ENCODE results near the gene INPP5A.
"Not testable (repeated sequence)": the region's sequence is repeated elsewhere in the genome, so short reads cannot be mapped to it uniquely, and the experiment has no call there.

The INPP5A gene

DNA sequence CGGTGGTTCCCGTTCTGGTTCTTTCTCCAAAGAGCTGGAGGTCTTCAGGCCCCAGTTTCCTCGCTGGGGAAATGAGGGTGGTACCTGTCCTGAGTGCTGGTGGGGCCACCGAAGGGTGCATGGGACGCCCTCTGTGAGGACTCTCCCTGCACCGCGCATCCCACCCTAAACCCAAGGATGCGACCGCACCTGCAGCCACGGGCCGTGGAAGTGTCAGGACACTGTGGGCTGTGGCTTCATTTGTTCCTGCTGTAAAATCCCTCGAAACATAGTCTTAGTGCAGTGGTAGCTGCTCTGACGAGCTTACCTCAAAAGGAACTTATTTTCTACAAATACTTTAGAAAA lies 164.2 kb downstream of the INPP5A start:
- TF ChIP-seq, protein P1, sequence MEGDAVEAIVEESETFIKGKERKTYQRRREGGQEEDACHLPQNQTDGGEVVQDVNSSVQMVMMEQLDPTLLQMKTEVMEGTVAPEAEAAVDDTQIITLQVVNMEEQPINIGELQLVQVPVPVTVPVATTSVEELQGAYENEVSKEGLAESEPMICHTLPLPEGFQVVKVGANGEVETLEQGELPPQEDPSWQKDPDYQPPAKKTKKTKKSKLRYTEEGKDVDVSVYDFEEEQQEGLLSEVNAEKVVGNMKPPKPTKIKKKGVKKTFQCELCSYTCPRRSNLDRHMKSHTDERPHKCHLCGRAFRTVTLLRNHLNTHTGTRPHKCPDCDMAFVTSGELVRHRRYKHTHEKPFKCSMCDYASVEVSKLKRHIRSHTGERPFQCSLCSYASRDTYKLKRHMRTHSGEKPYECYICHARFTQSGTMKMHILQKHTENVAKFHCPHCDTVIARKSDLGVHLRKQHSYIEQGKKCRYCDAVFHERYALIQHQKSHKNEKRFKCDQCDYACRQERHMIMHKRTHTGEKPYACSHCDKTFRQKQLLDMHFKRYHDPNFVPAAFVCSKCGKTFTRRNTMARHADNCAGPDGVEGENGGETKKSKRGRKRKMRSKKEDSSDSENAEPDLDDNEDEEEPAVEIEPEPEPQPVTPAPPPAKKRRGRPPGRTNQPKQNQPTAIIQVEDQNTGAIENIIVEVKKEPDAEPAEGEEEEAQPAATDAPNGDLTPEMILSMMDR (IDR thresholded peaks at IDR 0.05; ENCODE audit: low read depth, low read length): no peak
- DNase-seq (ENCODE audit: extremely low read depth, low read depth): no peak

DNA sequence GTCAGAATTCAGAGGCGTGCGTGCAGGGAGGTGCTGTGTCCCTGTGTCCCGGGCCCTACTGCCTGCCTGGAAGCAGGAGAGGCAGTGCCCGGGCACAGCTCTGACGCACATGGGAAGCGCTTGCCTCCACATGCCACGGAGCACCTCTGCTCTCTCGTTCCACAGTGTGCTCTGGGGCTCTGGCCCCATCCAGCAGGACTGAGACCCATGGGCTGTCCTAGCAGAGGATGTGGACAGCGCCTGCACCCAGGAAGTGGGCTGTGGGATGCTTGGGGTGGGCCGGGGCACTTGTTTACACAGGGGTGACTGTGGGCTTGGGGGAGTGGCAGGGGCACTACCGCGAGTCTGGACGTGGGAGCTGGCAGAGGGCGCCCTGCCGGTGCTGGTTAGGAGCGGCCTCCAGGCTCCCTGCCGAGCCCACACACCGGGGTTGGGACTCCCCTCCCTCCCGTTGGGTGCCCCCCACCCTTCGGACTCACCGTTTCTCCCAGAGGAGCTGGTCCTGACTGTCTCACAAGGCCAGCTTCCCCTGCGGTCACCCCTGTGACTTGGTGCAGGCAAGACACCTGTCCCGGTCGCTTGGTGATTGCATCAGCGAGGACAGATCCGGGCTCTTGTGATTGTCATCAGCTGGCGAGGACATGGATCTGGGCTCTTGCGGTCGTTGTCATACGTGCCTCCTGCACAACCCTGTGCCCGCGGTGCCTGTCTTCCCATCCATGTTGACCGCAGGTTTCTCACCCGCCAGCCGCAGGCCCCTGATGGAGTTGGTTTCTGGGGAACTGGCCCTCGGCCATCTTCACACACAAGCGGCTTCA lies 165.2 kb downstream of the INPP5A start:
- TF ChIP-seq, protein P1 (IDR thresholded peaks at IDR 0.05; ENCODE audit: low read depth, low read length): no peak
- no peak for DNase-seq (ENCODE audit: extremely low read depth, low read depth)

DNA sequence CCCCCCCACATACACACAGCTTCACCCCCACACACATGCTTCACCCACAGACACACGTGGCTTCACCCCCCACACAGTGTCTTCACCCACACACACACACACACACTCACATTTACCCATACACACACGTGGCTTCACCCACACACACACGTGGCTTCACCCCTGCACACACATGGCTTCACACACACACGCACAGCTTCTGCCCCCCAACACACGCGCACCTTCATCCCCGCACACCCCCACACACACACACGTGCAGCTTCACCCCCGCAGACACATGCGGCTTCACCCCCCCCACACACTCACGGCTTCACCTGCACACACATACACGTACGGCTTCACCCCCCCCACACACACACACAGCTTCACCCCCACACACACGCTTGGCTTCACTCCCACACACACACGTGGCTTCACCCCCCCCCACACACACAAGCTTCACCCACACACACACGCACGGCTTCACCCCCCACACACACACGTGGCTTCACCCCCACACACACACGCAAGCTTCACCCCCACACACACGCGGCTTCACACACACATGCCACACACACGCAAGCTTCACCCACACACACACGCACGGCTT lies 165.9 kb downstream of the INPP5A start:
- TF ChIP-seq, protein P1 (IDR thresholded peaks at IDR 0.05; ENCODE audit: low read depth, low read length): no peak
- no peak for DNase-seq (ENCODE audit: extremely low read depth, low read depth)

DNA sequence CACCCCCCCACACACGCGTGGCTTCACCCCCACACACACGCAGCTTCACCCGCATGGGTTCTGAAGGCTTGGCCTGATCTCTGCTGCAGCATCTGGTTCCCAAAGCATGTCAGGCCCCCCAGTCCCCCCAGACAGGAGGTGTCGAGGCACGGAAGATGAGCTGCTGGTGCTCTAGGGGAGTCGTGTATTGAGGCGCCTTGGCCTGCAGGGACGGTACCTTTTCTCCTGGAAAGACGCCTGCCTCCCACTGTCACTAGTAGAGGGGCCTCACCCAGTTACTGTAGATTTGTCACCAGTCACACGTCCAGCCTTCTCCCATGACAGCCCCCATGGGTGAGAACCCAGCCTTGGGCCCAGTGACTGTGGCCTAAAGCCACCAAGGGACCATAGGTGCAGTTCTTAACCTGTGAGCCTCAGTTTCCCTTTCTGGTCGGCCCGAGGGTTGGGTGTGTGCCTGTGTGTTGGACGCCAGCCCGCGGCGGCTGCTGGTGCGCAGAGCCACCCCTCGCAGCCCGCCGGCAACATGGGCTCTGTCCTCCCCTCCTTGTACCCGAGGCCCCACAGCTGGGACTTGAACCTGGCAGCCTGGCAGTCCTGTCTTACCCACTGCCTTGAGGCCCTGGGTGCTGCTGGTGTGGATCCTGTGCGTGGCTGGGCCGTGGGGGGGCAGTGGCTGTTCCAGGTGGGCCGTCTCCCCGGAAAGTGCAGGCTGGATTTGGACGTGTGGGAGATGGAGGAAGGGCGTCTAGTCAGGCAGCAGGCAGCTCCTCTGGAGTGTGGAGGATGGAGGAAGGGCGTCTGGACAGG lies 166.6 kb downstream of the INPP5A start:
- TF ChIP-seq, protein P1 (IDR thresholded peaks at IDR 0.05; ENCODE audit: low read depth, low read length): no peak
- DNase-seq (ENCODE audit: extremely low read depth, low read depth): no peak

DNA sequence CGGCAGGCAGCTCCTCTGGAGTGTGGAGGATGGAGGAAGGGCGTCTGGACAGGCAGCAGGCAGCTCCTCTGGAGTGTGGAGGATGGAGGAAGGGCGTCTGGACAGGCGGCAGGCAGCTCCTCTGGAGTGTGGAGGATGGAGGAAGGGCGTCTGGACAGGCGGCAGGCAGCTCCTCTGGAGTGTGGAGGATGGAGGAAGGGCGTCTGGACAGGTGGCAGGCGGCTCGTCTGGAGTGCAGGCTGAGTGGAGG lies 167.2 kb downstream of the INPP5A start:
- not testable (repeated sequence) for DNase-seq (ENCODE audit: extremely low read depth, low read depth)

DNA sequence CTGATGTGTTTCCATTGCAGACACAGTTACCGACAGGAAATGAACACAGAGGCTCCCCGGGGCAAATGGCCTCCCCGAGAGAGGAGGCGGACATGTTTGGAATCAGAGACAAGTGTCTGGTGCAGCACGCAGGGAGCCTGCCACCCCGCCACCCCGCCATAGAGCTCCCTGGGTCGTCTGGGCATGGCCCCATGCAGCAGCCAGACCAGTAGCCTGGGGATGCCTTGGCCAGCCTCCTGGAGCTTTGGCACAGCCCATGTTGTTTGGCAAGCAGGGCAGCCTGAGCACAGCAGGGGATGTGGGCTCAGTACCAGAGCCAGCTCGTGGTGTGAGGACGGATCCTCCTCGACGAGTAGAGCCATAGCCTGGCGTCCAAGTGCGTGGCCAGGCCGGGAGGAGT lies 167.6 kb downstream of the INPP5A start:
- no peak for DNase-seq (ENCODE audit: extremely low read depth, low read depth)
- TF ChIP-seq, protein P1 (IDR thresholded peaks at IDR 0.05; ENCODE audit: low read depth, low read length): no peak

DNA sequence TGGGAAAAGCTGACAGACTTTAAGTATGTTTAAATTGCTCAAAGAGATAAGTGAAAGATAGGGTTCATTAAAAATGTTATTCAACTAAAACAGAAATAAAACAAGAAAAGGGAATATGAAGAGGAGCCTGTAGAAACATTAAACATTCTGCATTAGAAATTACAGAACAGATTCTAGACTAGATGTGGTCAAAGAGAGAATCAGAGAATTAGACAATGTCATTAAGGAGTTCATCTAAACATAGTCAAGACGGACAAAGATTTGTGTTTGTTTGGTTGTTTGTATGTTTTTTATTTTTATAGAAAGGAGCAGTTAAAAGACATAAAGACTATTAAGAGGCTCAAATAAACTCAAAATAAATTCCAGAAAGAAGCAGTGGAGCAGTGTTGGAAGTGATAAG lies 168.4 kb downstream of the INPP5A start:
- TF ChIP-seq, protein P1 (IDR thresholded peaks at IDR 0.05; ENCODE audit: low read depth, low read length): no peak
- no peak for DNase-seq (ENCODE audit: extremely low read depth, low read depth)

Measured in AG09319 (cell line).